GM10847 (cell line): ENCODE results near the gene ARHGAP33.
A peak's percentile ranks its signal among the peaks of the same experiment; 100 is the strongest.

Experiments
- POLR2A ChIP-seq: IDR thresholded peaks from 2 replicates; pipeline ENCODE4 v1.6.1; 2011; ENCODE audit not compliant: insufficient read length; ENCODE audit errors: extremely low read depth

The ARHGAP33 gene

DNA sequence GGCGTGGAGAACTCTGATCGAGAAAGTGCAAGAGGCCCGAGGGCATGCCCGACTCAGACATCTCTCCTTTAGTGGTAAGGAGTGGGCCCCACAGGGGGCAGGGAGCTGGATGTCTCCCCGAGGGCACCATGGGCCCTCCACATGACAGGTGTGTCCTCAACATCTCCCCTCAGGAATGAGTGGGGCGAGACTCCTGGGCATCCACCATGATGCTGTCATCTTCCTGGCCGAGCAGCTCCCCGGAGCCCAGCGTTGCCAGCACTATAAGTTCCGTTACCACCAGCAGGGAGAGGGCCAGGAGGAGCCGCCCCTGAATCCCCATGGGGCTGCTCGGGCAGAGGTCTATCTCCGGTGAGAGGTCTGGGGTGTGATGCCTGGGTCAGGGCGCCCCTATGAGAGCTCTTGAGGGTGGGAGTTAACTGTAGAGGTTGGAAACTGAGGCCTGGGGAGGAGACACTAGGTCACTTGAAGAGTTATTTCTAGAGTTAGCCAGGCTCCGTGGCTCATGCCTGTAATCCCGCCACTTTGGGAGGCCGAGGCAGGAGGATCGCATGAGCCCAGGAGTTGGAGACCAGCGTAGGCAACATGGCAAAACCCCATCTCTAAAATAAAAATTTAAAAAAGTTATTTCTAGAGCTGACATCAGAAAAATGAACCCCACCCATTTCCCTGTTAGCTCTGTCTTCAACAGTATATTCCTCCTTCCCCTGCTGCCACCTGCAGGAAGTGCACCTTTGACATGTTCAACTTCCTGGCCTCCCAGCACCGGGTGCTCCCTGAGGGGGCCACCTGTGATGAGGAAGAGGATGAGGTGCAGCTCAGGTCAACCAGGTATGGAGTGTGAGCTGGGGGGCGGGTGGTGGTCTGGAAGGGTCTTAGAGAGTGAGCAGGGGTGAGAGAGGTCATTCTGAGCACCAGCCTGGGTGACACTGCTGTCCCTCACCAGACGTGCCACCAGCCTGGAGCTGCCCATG is 38.2 kb upstream of the ARHGAP33 start:
- TF ChIP-seq POLR2A, result no peak

DNA sequence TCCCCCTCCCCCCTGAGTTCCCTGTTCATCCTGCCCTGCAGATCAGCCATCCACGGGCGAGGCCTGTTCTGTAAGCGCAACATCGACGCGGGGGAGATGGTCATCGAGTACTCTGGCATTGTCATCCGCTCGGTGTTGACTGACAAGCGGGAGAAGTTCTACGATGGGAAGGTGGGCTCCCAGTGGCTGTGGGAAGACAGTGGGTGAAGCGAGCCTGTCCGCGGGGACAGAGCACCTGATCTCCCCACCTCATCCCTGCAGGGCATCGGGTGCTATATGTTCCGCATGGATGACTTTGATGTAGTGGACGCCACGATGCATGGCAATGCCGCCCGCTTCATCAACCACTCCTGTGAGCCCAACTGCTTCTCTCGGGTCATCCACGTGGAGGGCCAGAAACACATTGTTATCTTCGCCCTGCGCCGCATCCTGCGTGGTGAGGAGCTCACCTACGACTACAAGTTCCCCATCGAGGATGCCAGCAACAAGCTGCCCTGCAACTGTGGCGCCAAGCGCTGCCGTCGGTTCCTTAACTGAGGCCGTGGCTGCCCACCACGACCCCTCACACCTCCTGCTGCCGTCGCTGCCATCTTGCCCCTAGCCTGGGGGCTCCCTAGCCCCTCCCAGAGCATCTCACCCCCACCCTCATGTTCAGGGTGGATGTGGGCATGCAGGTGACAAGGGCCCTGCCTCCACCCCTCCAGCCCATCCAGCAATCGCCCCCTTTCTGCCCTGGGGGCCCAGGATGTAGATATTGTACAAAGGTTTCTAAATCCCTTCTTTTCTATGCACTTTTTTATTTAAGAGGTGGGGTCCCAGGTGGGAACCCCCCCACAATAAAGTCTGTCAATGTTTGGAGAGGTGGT is 37.1 kb upstream of the ARHGAP33 start:
- TF ChIP-seq POLR2A, result no peak

GRCh38 chr19:35738887-35739229 is 36.5 kb upstream of the ARHGAP33 start:
- no peak for TF ChIP-seq POLR2A

DNA sequence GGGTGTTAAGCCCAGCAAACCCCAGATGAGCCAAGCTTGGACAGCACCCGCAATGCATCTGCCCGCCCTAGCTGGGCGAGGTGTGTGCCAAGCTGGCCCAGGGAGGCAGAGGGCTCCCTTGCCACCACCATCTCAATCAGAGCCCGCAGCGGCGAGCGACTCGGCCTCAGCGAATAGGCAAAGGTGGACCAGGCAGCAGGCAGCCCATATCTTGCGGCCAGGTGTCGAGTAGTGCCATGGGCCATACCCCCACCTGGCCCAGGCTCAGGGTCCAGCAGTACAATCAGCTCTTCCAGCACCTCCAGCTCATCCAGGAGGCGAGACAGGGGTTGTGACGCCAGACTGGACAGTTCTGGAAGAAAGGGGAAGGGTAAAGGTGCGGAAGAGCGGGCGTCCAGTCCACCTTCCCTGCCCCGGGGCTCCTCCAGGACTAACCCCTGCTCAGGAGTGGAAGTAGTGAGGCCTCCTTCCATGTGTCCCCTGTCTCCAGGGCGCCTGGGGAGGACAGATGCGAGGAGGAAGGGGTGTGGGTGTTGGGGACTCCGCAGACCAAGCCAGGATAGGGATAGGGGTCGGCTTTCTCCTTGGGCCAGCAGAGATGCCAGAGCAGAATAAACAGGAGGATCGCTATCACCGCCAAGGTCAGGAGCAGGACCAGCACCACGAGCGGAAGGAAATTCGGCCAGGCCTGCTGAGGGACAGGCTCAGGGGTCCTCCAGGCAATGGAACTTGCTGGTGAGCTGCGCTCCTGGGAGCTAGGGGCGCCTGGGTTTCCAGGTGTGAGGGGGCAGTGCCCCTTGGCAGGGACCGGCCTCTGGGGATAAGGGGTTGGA is 35.9 kb upstream of the ARHGAP33 start:
- TF ChIP-seq POLR2A, result no peak

GRCh38 chr19:35740108-35740422 is 35.3 kb upstream of the ARHGAP33 start:
- no peak for TF ChIP-seq POLR2A

DNA sequence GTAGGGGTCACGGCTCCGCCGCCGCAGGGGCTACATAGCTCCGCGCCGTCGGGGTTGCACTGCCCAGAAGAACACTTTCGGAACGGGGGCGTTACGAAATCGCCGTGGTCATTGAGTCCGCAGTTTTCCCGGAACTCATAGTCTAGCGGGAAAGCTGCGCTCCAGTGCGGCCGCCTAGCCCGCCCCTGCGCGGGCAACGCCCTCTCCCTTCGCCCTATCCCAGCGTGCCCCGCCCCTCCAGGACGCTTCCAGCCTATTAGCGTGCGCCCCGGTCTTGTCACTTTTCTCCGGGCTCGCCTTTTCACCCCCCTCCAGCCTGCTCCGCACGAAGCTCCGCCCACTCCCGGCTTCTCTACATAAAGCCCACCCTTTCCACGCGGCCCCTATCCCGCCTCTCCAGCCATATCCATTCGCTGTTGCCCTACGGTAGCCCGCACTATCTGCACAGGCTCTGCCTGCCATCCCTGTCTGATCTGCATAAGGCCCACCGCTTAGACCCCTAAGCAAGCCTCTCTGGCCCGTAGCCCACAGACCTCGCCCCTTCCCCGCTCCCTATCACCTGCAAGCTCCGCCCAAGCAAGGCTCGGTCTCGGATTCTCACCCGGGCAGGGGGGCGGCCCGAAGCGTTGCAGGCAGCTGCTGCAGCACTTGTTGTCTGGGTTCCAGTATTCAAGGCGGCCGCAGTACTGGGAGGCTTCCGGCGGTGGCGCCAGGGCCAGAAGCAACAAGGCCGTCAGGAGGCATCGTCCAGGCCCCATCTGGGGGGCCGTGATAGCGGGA is 34.8 kb upstream of the ARHGAP33 start:
- TF ChIP-seq POLR2A, result peak; percentile 56

- TF ChIP-seq POLR2A, result no peak
These were observed 34.2 kb upstream of the ARHGAP33 start for GRCh38 chr19:35741203-35741515.

DNA sequence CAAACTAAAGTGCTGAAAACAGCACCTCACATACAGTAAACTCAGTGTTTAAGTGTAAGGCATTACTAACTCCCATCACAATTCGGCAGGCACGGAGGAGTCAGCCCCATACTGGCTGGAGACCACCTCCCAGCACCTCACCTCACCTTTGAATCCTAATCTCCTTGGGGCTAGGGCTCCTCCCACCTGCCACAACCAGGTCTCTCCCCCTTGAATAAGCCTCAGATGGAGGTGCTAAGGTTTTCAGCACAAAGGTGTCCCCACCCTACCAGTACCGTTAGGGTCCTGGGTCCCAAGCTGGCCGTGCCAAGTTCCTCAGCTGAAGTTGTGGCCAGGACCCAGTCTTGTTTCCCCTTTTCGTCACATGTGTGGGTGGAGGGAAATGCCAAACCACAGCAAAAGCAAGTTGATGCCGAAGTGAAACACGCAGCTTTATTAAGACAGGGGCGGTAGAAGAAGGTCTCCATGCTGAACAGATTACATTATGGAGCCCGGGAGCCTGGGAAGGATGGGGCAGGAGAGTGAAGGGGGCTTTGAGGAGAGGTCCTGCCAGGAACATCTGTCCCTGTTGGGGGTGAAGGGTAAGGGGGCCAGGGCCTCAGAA is 33.1 kb upstream of the ARHGAP33 start, which contains the start of gene IGFLR1:
Gene IGFLR1 (minus strand): TSS at position 332 of the 604 bp plus-strand sequence. CDS start 1,272 bp downstream, outside the sequence.
- peak; percentile 45 for TF ChIP-seq POLR2A

DNA sequence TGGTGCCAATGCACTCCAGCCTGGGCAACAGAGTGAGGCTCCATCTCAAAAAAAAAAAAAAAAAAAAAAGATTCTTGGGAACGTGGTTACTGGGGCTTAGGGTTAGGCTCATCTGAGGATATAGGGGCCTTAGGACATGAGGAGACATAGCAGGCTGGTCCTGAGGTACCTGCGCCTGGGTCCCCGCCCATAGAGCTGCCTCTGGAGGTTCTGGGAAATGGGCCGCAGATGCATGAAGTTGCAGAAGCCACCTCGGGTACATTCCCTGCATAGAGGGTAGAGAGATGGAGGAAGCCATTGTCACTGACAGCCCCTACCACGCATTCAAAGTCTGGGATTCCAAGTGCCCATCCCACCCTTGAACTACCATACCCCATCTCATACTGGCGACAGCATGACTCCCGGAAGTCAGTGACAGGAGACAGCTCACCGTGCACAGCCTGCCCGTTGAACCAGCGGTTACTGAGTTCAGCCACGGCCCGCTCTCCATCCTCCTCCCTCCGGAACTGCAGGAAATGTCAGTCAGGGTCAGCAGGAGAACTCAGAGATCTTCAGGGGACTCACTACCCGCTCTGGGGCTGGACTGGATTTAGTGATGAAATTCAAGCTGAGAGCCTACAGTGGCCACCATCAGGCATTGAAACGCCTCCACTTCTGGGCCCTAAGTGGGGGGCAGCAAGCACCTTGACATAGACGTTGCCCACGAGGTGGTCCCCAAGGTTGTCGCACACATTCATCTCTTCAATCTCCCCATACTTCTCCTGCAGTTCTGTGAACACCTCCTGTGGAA is 31.5 kb upstream of the ARHGAP33 start:
- TF ChIP-seq POLR2A, result no peak

GRCh38 chr19:35744430-35745327 is 30.7 kb upstream of the ARHGAP33 start:
- peak; percentile 46 for TF ChIP-seq POLR2A

DNA sequence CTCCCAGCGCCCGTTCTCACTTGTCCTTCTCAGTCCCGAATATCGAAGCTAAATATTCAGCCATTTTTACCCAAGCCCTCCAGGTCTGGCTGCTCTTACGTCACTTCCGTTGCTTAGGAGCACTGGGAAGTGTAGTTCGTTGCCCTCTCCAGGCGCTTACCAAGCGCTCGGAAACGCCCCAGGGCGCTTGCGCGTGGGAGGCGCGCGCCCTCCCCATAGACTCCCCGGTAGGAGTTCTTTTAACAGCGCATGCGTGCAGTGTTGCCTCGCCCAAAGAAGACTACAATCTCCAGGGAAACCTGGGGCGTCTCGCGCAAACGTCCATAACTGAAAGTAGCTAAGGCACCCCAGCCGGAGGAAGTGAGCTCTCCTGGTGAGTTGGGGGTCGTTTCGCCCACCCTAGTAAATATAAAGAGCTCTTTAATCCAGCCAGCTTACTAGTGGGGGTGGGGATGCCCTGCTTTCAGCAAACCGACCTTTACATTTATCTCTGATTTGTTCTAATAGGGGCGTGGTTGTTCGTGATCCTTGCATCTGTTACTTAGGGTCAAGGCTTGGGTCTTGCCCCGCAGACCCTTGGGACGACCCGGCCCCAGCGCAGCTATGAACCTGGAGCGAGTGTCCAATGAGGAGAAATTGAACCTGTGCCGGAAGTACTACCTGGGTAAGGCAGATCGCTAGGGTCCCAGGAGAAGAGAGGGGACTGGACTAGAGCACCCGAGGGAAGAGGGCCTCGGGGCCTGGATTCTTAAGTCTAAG is 29.9 kb upstream of the ARHGAP33 start, which contains the start of the genes PSENEN and U2AF1L4:
Gene PSENEN (plus strand): TSS at position 324 of the 759 bp plus-strand sequence. CDS start 280 bp downstream, at position 604.
Gene U2AF1L4 (minus strand): TSS at position 91 of the 759 bp plus-strand sequence. CDS start 27 bp downstream, at position 64.
- TF ChIP-seq POLR2A, result no peak
